IMR-90 (cell line): ENCODE data around the gene CADM2. TPM values are rescaled to one million over a fixed set of nuclear protein-coding genes. Genes with fewer than 3 reads are reported as not detected.

ENCODE experiments used
- ATAC-seq: fragments of 200-7000 bp; cut with Tn5 transposase; 2 replicates; pipeline ENCODE4 v1.9.1; 2020; ENCODE audit warnings: low read depth, mild to moderate bottlenecking, moderate library complexity
- BruUV-seq: library from RNA; stranded (reverse); fragments of 400-500 nt; replicated peaks from 2 replicates; lab custom pipeline; 2021; lab: Mats Ljungman, UMichigan
- CTCF ChIA-PET: fragments of 300-600 bp; formaldehyde crosslinking; extraction: SDS; loops from one replicate; lab custom pipeline; 2021; ENCODE audit warnings: antibody characterized with exemption; lab: Yijun Ruan, JAX
- POLR2A ChIA-PET: fragments of 300-600 bp; sonication (Branson Sonifier 250); formaldehyde crosslinking; loops from one replicate; lab custom pipeline; 2022; ENCODE audit warnings: antibody characterized with exemption; ENCODE audit not compliant: unreplicated experiment; lab: Charles Lee
- DNase-seq: peaks from one replicate; pipeline ENCODE4 v3.0.0; 2013
- H2AFZ ChIP-seq: replicated peaks from 2 replicates; pipeline ENCODE3; 2013; ENCODE audit warnings: low read length, mild to moderate bottlenecking; ENCODE audit not compliant: poor library complexity
- H2AK5ac ChIP-seq: 2 replicates; pipeline ENCODE4 v1.6.1; 2013; ENCODE audit warnings: low read depth, low read length, inconsistent platforms
- H2AK9ac ChIP-seq: replicated peaks from 2 replicates; pipeline ENCODE3; 2013; ENCODE audit warnings: mild to moderate bottlenecking, low read depth, low read length, moderate library complexity; ENCODE audit not compliant: poor library complexity
- H2BK120ac ChIP-seq: 2 replicates; pipeline ENCODE4 v1.6.1; 2013; ENCODE audit warnings: low read depth, low read length, inconsistent platforms
- H2BK15ac ChIP-seq: 3 replicates; pipeline ENCODE4 v1.6.1; 2013; ENCODE audit warnings: low read depth, low read length, inconsistent platforms
- H2BK20ac ChIP-seq: 2 replicates; pipeline ENCODE4 v1.6.1; 2013; ENCODE audit warnings: low read depth, mild to moderate bottlenecking, inconsistent platforms, low read length, moderate library complexity
- H2BK5ac ChIP-seq: 2 replicates; pipeline ENCODE4 v1.6.1; 2013; ENCODE audit warnings: mild to moderate bottlenecking, low read depth, low read length, inconsistent platforms; ENCODE audit not compliant: poor library complexity, severe bottlenecking
- H3K14ac ChIP-seq: replicated peaks from 2 replicates; pipeline ENCODE4 v1.6.1; 2013; ENCODE audit warnings: low read depth, low read length, inconsistent platforms
- H3K18ac ChIP-seq: 2 replicates; pipeline ENCODE4 v1.6.1; 2013; ENCODE audit warnings: low read depth, low read length, control low read depth
- H3K23ac ChIP-seq: 2 replicates; pipeline ENCODE4 v1.6.1; 2013; ENCODE audit warnings: low read depth, low read length, inconsistent platforms
- H3K27ac ChIP-seq: 2 replicates; pipeline ENCODE4 v1.5.1; 2013; ENCODE audit warnings: mild to moderate bottlenecking, control low read depth, low read length; ENCODE audit not compliant: insufficient read depth
- H3K27me3 ChIP-seq: 2 replicates; pipeline ENCODE4 v1.6.1; 2013; ENCODE audit warnings: low read length; ENCODE audit not compliant: control insufficient read depth, insufficient read depth
- H3K36me3 ChIP-seq: 2 replicates; pipeline ENCODE4 v1.6.1; 2013; ENCODE audit warnings: low read length, mixed read lengths; ENCODE audit not compliant: control insufficient read depth, insufficient read depth
- H3K4ac ChIP-seq: 2 replicates; pipeline ENCODE4 v1.6.1; 2013; ENCODE audit warnings: low read depth, low read length, inconsistent platforms
- H3K4me1 ChIP-seq: 2 replicates; pipeline ENCODE4 v1.6.1; 2013; ENCODE audit warnings: low read length, mixed read lengths; ENCODE audit not compliant: control insufficient read depth, insufficient read depth
- H3K4me2 ChIP-seq: 2 replicates; pipeline ENCODE4 v1.6.1; 2013; ENCODE audit warnings: low read depth, mild to moderate bottlenecking, control low read depth, low read length, moderate library complexity
- H3K4me3 ChIP-seq: 2 replicates; pipeline ENCODE4 v1.5.1; 2013; ENCODE audit warnings: low read depth, mild to moderate bottlenecking, control low read depth, low read length, moderate library complexity; ENCODE audit not compliant: insufficient read depth
- H3K56ac ChIP-seq: 2 replicates; pipeline ENCODE4 v1.6.1; 2013; ENCODE audit warnings: low read length, inconsistent platforms; ENCODE audit not compliant: insufficient read depth; ENCODE audit errors: extremely low read depth
- H3K79me1 ChIP-seq, 2 experiments: 2 replicates each; pipeline ENCODE4 v1.6.1; 2013; ENCODE audit warnings: low read length in 2 of 2, inconsistent platforms in 1 of 2, low read depth in 1 of 2
- H3K9ac ChIP-seq: 2 replicates; pipeline ENCODE4 v1.6.1; 2013; ENCODE audit warnings: low read depth, low read length, control low read depth
- H3K9me1 ChIP-seq: 2 replicates; pipeline ENCODE4 v1.6.1; 2013; ENCODE audit warnings: low read length, inconsistent platforms; ENCODE audit not compliant: insufficient read depth
- H3K9me3 ChIP-seq: 2 replicates; pipeline ENCODE4 v1.6.1; 2013; ENCODE audit warnings: low read length; ENCODE audit not compliant: control insufficient read depth, insufficient read depth
- H4K20me1 ChIP-seq: 2 replicates; pipeline ENCODE4 v1.6.1; 2013; ENCODE audit warnings: low read length, inconsistent platforms; ENCODE audit not compliant: insufficient read depth
- H4K5ac ChIP-seq: 2 replicates; pipeline ENCODE4 v1.6.1; 2013; ENCODE audit warnings: mild to moderate bottlenecking, low read depth, low read length, control low read depth
- H4K8ac ChIP-seq, 2 experiments: 2 replicates each; pipeline ENCODE4 v1.6.1; 2013; ENCODE audit warnings: low read depth in 2 of 2, low read length in 2 of 2, control low read depth in 1 of 2, inconsistent platforms in 1 of 2
- H4K91ac ChIP-seq: 2 replicates; pipeline ENCODE4 v1.6.1; 2013; ENCODE audit warnings: low read depth, low read length, inconsistent platforms; ENCODE audit not compliant: insufficient read depth
- CHD1 ChIP-seq: IDR thresholded peaks from 2 replicates; pipeline ENCODE4 v1.6.1; 2012; ENCODE audit warnings: low read depth, low read length, improper control_type of control experiment
- FOS ChIP-seq: fragments of 150-350 bp; IDR thresholded peaks from 2 replicates; pipeline ENCODE4 v1.6.1; 2016; ENCODE audit warnings: low read depth, low read length
- RCOR1 ChIP-seq: IDR thresholded peaks from 2 replicates; pipeline ENCODE4 v1.6.1; 2012; ENCODE audit warnings: mild to moderate bottlenecking, low read length, improper control_type of control experiment; ENCODE audit not compliant: insufficient replicate concordance
- WGBS, 2 experiments: methylation state at CpG; one replicate each; pipeline versions ENCODE4 v1.1.5 to v1.1.7; 2013; ENCODE audit warnings: missing lambda C conversion rate in 2 of 2; ENCODE audit not compliant: insufficient read length in 1 of 2; ENCODE audit errors: extremely low coverage in 2 of 2; 5-methylcytosine and 5-hydroxymethylcytosine counted together
- dilution Hi-C: fragments of 300-500 bp; cut with HindIII; formaldehyde crosslinking; loops from one replicate; pipeline ENCODE4 v1.14.3; 2018; ENCODE audit warnings: low sequenced_read_pairs; ENCODE audit not compliant: unreplicated experiment
- in situ Hi-C: fragments of 300-500 bp; cut with MboI; formaldehyde crosslinking; loops from 3 replicates; pipeline ENCODE4 v1.14.3; 2019; ENCODE audit warnings: low sequenced_read_pairs, inconsistent platforms, mixed read lengths
- intact Hi-C: fragments of 100-400 bp; cut with micrococcal nuclease; formaldehyde crosslinking; loops from 2 replicates; pipeline ENCODE4 v1.10.0; 2022
- polyA plus RNA-seq, 3 experiments: library from polyadenylated mRNA; depleted of rRNA; stranded (reverse); fragments of >200 nt; gene quantifications; 2 replicates each; pipeline ENCODE4 v1.2.3, GENCODE V29; 2012; ENCODE audit warnings: low replicate concordance in 1 of 3
- total RNA-seq: library from RNA; depleted of rRNA; stranded (reverse); fragments of >200 nt; gene quantifications from 2 replicates; pipeline ENCODE4 v1.2.3, GENCODE V29; 2012

The CADM2 gene
- total and polyA plus RNA-seq, 2 of the 4 experiments (the other 2 are of a cell fraction) = not detected

DNA sequence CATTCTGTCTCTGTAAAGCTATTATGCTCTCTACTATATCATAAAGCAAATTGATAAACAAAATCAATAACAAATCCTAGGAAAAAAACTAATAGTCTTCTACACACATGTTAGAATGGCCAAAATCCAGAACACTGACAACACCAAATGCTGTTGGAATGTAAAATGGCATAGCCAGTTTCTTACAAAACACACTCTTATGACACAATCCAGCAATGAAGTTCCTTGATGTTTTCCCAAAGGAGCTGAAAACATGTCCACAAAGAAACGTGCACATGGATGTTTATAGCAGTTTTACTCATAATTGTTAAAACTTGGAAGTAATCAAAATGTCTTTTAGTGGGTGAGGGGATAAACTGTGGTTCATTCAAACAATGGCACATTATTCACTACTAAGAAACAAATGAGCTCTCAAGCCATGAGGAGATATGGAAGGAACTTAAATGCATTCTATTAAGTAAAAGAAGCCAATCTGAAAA is 32.7 kb downstream of the CADM2 start:
- H3K56ac ChIP-seq = no peak overlapping the region
- DNase-seq (no peak), ATAC-seq (no peak)
- H2AK5ac ChIP-seq = no peak overlapping the region
- H2BK5ac ChIP-seq = no peak overlapping the region
- H3K9ac ChIP-seq = no peak overlapping the region
- no peaks in the 10 kb centered on the region for H3K9me1 ChIP-seq
- H4K8ac ChIP-seq = no peak overlapping the region
- BruUV-seq = no TSS peak
- in situ Hi-C loops = no loop called here
- no peak overlapping the region for H3K4me2 ChIP-seq
- ChIA-PET CTCF (no interaction called here), POLR2A (no interaction called here)
- no peak overlapping the region for H3K27ac ChIP-seq
- H3K79me1 ChIP-seq = no peaks in the 10 kb centered on the region
- no peak overlapping the region for H4K5ac ChIP-seq
- no peak overlapping the region for H2AFZ ChIP-seq
- no peaks in the 10 kb centered on the region for H3K4me1 ChIP-seq
- no peak overlapping the region for H2BK120ac ChIP-seq
- no peak overlapping the region for H2AK9ac ChIP-seq
- no peak overlapping the region for H2BK20ac ChIP-seq
- H4K91ac ChIP-seq = no peak overlapping the region
- H3K36me3 ChIP-seq = no peaks in the 10 kb centered on the region
- H4K20me1 ChIP-seq = no peaks in the 10 kb centered on the region
- H2BK15ac ChIP-seq = no peak overlapping the region
- no peak overlapping the region for H3K4ac ChIP-seq
- H3K18ac ChIP-seq = no peak overlapping the region
- no peak overlapping the region for H3K23ac ChIP-seq
- no peak overlapping the region for H3K14ac ChIP-seq
- TF ChIP-seq FOS = no peak
- no peak for TF ChIP-seq CHD1
- TF ChIP-seq RCOR1 = no peak
- dilution Hi-C loops = no loop called here
- WGBS, 2 experiments = no CpG with 5 or more reads among the region's 1 CpG
- H3K9me3 ChIP-seq = no peaks in the 10 kb centered on the region
- H3K27me3 ChIP-seq = no peaks in the 10 kb centered on the region
- no peak overlapping the region for H3K4me3 ChIP-seq
- intact Hi-C loops = no loop called here
